Stimulated activated CD4-positive, alpha-beta T cell treated with anti-CD3 and anti-CD28 coated beads, TNF-alpha, amount 100 ng/mL, for 1 hour (primary cell): Measurements from ENCODE around the gene CDKN2AIP.

ENCODE experiments used
- DNase-seq, 3 donors: peaks; one replicate each; pipeline ENCODE4 v3.0.0-alpha.2; 2020; ENCODE audit warnings: low read depth in 3 of 3, low spot score in 1 of 3

Gene CDKN2AIP, protein sequence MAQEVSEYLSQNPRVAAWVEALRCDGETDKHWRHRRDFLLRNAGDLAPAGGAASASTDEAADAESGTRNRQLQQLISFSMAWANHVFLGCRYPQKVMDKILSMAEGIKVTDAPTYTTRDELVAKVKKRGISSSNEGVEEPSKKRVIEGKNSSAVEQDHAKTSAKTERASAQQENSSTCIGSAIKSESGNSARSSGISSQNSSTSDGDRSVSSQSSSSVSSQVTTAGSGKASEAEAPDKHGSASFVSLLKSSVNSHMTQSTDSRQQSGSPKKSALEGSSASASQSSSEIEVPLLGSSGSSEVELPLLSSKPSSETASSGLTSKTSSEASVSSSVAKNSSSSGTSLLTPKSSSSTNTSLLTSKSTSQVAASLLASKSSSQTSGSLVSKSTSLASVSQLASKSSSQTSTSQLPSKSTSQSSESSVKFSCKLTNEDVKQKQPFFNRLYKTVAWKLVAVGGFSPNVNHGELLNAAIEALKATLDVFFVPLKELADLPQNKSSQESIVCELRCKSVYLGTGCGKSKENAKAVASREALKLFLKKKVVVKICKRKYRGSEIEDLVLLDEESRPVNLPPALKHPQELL

DNA sequence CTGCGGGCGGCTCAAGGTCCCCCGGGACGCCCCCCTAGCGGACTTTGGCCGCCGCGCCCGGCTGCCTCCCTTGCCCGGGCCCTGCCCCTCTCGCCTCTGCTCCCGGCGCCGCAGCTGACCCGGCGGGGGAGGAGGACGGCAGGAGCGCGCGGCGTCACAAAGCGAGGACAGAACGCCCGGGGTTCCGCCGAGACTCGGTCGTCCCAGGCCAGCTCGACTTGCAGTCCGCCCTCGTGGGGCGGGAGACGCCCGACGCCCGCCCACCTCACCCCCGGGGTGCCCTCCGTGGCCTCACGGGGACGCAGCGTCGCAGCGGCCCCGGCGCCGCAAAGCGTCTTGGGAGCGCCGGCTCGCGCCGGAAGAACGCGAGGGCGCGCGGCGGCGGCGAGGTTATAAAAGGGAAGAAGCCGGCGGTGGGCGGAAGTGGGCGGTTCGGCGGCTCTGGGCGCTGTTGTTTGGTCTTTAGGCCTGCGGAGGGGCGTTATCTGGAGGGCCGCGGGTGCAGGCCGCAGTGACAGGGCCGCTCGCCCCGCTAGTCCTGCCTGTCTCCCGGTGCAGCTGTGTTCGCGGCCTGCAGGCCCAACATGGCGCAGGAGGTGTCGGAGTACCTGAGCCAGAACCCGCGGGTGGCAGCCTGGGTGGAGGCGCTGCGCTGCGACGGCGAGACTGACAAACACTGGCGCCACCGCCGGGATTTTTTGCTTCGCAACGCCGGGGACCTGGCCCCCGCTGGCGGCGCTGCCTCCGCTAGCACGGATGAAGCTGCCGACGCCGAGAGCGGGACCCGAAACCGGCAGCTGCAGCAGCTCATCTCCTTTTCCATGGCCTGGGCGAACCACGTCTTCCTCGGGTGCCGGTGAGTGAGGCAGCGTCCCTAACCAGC lies at the start of gene CDKN2AIP:
Gene CDKN2AIP (plus strand): TSS at position 423 of the 883 bp plus-strand sequence. CDS start 162 bp downstream, at position 585.
- peak; percentile 83 to 91 (median 90) for DNase-seq

DNA sequence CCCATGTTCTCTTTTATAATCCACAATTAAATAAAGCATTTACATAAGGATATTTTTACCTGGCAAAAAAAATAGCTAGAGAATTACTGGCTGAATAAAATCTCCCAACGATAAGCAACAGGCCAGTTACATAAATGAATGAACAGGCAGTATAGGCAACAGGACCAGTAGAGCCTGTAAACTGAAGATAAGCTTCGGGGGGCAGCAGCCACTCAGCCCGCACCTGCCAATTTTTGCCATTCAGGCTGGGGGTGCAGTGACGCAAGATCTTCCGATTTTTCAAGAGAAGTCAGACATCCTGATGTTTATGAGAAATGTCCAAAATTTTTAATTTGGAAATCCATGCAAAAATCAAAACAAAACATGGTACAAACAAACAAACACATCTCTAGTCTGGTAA lies 49.0 kb upstream of the CDKN2AIP start:
- DNase-seq, result no peak

DNA sequence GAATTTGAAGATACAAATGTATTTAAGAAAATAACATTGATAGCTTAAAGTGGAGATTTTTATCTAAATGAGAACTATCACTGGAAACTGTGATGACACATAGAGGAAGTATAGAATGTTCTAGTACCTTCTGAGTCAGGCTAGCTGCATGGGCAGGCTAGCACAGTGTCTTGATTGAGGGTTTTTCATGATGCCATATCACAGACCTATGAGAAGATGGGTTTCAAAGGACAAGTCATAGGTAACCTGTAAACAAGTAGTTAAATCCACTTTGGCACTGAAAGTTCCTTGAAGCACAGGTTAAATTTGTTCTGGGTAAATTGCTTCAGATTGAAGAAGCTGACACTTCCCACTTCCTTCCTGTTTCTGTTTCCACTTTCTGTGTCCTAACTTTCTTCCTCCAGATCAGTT lies 48.2 kb upstream of the CDKN2AIP start:
- DNase-seq, result no peak

DNA sequence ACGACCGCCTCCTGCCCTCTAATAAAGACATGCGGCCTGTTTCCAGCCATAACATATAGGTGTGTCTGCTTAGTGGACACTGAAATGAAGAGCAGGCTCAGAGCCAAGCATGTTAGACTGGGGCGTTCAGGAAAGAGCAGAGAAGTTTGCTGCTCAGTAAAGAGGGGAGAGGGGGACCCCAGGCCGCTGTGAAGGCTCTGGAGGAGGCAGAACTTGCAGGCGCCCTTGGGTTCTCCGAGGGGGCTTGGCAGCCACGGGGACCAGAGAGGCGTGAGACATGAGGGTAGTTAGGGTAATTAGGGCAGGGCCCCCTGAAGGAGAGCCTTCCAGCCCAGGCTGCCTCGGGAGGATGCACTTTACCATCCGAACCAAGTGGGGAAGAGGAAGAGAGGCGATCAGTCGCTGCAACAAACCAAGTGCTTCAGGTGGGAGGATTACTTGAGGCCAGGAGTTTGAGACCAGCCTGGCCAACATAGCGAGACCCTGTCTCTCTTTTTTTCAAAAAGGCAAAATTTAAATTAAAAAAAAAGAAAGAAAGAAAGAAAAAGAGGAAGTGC lies 46.6 kb upstream of the CDKN2AIP start:
- no peak for DNase-seq

DNA sequence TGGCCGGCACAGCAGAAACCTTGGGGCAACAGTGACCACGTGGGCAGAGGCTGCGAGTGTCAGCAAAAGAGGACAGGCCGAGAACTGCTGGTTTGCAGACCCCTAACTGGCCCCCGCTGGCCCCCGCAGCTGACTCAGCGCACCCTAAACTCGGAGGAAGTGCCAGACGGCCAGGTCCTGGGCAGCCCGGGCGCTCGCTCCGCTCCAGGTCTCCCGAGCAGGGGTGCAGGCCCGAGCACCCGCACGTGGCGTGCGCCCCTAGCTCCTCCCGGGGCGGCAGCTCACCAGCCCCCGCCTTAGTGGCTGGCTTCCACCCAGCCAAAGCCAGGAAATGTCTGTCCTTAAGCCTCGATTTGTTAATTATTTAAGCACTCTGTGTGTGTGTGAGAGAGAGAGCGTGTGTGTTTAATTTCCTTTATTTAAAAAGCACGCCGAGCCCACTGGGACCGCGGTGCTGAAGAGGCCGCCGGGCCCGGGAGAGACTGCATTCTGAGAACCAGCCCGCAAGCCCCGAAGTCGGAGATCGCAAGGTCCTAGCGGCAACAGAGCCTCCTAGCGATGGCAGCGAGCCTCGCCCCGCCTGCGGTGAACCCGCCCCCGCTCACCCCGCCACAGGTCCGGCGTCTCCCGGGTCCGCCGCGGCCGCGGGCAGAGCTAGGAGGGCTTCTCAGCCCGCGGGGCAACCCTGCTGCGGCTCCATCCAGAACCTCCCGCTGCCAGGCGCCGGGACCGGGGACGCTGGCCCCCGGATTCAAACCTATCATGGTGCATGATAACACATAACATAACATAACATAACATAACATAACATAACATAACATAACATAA lies 45.9 kb upstream of the CDKN2AIP start:
- peak in 2 of 3 donors; percentile 36 to 49 for DNase-seq

DNA sequence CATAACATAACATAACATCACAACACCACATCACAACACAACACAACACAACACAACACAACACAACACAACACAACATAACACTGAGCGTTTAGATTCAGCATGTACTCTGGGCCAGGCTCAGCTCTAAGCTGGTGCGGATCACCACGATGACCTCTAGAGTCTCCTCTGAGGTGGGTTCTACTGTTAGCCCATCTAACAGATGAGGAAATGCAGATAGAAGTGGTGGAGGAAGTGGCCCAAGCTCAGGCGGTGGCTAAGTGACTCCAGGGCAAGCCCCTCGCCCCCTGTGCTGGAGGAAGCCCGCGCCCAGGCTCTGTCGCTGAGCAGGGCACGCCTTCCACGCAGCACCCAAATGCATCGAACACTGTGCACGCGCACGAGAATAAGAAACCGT lies 45.3 kb upstream of the CDKN2AIP start:
- DNase-seq, result no peak

DNA sequence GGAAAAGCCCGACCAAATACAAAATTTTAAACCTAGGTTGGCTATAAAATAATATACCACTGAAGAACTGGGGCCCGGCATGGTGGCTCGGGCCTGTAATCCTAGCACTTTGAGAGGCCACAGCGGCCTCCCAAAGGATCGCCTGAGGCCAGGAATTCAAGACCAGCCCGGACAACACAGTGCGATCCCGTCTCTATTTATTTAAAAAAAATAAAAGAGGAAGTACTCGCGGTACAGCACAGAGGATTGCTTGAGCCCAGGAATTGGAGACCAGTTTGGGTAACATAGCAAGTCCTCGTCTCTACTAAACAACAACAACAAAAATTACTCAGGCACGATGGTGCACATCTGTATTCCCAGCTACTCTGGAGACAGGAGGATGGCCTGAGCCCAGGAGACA lies 44.8 kb upstream of the CDKN2AIP start:
- DNase-seq, result no peak

DNA sequence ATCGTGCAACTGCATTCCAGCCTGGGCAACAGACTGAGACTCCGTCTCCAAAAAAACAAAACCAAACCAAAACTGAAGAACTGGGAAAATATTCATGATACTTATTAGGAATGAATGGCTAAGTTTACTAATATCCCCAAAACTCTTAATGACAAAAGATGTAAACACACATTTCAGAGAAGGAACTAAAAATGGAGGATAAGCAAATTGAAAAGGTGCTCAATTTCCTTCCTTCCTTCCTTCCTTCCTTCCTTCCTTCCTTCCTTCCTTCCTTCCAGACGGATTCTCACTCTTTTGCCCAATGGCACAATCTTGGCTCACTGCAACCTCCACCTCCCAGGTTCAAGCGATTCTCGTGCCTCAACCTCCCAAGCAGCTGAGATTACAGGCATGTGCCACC lies 44.4 kb upstream of the CDKN2AIP start:
- DNase-seq, result no peak

DNA sequence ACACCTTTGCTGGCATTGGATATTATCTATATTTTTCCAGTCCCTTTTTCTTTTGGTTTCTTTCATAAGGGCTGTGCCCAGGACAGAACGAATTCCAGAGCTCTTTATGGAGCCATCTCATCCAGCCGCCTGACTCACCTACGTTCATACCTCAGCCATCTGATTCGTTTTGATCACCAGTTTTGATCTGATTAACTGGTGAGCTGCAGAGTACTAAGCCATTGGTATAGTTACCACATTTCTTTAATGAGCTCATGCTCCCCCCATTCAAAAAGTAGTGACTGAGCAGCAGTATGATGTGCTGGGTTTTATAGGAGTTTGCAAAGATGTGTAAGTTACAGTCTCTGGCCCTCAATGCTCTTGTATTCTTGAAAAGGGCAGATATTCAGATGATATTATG lies 43.0 kb upstream of the CDKN2AIP start:
- DNase-seq, result no peak

DNA sequence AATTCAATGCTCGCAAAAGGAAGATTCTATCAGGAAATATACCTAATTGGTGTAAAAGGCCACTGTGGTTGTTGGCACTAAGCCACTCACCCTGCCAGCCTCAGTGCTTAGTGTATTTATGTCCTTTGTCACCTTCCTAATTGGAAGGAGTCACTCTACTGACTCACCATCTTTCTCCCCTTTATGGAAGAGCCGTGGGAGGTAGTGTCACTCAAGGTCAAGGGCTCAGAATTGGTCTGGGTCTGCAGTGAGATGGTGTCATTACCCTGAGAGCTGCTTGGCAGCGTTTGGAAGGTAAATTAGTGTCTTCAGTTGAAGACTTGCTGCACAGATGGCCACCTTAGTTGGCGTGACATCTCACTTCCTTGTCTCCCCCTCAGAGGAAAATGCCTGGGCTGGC lies 41.7 kb upstream of the CDKN2AIP start:
- no peak for DNase-seq

DNA sequence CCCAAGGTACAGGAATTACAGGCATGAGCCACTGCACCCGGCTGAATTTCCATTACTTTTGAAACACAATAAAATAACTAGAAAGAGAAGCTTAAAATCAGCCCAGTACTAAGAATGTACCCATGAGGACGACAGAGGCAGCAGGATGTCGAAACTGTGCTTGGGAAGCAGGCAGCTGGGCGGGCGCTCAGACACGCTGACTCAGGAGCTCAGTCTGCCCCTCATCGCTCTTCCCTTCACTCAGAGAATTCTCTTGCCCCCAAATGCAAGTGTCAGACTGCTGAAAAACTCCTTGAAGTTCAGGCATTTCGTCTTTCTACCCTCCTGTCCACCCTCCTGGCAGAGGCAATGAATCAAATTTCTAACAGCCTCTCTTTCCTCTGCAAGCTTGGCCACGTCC lies 41.0 kb upstream of the CDKN2AIP start:
- no peak for DNase-seq

DNA sequence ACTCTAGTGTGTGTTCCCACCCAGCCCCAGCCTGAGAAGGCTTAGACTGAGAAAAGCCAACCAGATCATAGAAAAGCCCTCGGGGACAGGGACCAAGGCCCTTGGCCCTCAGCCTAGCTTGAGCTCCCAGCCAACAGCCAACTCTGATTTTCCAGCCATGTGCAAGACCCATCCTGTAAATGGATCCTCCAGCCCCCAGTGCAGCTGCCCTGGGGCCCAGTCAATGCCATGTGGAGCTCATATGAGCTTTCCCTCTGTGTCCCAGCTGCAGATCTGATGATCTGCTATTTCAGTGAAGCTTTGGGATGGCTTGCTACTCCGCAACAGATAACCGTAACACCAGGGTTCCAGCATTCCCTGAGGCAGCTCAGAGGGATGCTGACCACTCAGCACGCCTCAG lies 40.5 kb upstream of the CDKN2AIP start:
- no peak for DNase-seq

DNA sequence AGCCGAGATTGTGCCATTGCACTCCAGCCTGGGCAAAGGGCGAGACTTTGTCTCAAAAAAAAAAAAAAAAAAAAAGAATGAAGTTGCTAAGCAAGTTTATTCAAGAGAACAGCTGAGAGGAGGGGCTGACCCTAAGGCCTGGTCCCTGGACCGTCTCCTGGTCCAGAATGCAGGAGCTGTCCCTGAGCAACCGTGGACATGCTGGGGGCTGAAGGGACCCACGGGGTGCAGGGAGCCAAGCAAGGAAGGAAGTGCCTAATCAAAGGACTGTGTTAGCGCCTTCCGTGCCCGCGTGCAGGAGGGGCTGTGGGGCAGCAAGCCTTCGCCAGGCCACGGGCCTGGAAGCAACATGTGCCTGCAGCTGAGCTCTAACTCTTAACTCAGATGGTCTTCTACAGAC lies 39.1 kb upstream of the CDKN2AIP start:
- DNase-seq, result no peak

DNA sequence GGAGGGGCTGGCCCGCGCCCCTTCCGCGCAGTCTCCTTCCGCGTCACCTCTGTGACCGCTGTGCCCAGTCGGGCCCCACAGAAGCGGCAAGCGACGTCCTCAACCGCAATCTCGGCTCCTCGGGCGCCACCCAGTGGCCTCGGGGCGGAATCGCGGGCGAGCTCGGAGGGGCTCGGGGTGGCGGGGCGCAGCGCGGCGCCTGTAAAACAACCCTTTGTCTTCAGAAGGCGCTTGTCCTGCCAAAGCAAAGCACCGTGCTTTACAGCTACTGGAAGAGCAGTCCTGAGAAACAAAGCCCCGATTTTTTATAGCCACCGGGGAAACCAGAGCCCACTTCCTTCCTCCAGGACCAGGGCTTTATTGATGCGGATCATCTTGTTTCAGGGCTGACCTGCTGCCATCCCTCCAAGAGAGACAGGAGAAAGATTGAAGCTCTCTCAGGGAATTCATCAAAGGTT lies 37.3 kb upstream of the CDKN2AIP start:
- DNase-seq, result peak; percentile 50 to 95 (median 80)

DNA sequence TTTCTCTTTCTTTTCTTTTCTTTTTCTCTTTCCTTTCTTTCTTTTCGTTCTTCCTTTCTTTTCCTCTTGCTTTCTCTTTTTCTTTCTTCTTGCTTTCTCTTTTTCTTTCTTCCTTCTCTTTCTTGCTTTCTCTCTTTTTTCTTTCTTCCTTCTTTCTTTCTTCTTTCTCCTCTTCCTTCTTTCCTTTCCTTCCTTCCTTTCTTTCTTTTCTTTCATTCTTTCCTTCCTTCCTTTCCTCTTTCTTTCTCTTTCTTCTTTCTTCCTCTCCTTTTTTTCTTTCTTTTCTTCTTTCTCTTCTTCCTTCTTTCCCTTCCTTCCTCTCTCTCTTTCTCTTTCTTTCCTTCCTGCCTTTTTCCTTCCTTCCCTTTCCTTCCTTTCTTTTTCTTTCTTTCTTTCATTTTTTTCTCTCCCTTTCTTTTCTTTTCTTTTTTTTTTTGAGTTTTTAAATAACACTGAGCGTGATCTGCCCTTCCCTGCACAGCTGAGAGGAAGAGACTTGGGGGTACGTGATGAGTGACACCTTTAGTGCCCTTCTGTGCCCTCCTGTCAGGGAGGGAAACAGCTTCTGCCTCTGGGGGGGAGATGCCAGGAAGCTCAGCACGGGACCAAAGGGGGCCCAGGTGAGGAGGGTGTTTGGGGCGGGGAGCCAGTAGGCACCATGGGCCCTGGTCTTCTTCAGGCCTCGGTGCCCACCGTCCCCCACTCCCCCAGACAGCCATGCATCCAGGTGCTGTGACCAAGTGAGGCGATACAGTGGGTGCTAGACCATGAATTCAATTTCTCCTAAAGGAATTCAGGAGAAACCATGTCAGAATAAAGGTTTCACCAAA lies 36.6 kb upstream of the CDKN2AIP start:
- DNase-seq, result no peak

DNA sequence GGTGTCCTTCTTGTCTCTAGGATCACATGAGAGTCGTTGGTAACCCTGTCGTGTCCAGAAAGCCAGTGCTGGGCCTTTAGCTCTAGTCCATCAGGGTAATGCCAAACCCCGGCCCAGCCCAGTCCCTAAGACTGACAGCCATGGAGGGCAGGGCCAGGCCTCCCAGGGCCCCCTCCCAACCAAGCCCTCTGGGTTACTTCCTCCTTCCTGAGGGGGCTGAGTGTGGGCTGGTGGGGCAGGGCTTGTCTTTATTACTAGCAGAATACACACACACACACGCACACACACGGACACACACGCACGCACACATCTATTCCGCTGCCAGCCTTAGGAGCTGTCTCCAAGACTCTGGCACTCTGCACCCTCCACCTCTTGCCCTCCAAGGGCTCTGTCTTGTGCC lies 35.6 kb upstream of the CDKN2AIP start:
- no peak for DNase-seq

DNA sequence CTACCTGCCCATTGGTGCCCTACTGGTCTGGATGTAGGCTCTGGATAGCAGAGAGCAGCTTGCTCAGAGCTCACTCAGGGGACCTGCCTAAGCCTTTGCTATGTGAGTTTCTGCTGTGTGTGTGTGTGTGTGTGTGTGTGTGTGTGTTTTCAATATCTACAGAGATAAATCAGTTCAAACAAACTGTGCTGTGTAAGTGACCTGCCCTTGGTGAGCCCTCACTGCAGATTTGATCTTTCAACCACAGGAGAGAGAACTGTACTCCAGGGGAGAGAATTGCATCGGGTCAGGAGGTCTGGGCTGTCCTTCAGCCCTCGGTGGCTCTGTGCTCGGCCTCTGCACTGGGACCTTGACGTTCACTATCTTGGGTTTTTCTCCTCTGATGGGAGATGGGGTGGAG lies 35.0 kb upstream of the CDKN2AIP start:
- DNase-seq, result no peak

DNA sequence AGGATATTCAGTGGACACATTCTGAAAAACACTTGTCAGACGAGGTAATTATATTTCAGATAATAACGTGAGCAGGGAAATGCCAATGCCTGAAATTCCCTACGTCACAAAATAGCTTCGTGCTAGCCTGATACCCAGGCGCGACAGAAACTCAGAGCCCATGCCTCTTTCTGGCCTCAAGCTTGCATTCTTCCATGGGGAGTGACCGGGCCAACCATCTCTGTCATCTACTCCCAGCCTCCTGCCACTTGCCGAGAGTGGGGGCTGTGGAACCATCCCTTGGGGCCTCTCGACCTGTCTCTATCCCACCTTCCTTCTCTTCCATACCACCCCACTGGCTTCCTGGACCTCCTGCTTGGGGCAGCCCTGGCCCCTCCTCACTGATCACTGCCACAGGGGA lies 34.5 kb upstream of the CDKN2AIP start:
- DNase-seq, result no peak

DNA sequence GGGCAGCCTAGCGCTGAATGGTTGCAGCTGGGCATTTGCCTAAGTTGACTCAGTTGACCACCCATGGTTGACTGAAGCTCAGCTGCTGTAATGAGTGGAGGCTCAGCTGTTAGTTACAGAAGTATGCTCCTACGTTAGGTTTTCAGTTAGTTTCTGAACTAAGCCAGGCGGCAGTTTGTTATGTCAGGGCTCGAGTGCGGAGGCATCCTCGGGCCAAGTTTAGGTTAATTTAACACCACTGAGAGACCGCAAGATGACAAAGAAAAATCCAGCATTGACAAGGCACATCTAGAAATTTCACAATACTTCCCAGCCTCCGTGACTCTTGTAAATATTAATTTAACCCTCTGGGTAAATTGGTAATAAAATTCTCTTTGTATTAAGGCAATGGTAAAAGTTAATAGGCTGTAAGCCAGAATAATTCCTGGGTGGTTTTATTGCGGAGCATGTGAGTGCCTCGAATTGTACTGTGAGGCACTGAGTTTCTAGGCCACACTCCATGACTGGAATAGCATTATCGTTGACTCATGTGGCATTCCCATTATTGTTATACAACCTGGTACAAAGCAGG lies 33.1 kb upstream of the CDKN2AIP start:
- DNase-seq, result no peak
